ENCODE data around the gene TFCP2.

TFCP2 gene

GRCh38 chr12:51150777-51151176 lies 22.2 kb downstream of the TFCP2 start:
- no peak for DNase-seq (ENCODE audit: low spot score)

DNA sequence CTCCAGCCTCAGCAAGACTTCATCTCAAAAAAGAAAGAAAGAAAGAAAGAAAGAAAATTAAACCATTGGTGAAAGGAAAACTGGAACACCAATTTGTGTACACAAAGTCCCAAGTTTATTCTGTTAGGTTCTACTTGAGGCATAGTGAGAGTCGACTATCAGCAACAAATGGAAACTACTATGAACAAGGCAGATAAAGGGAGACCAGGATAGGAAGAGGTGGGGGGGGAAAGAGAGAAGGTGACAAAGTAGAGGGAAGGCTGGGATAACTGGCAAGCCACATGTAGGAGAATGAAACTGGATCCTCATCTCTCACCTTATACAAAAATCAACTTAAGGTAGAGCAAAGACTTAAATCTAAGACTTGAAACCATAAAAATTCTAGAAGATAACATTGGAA lies 25.6 kb downstream of the TFCP2 start:
- no peak for DNase-seq (ENCODE audit: low spot score)

DNA sequence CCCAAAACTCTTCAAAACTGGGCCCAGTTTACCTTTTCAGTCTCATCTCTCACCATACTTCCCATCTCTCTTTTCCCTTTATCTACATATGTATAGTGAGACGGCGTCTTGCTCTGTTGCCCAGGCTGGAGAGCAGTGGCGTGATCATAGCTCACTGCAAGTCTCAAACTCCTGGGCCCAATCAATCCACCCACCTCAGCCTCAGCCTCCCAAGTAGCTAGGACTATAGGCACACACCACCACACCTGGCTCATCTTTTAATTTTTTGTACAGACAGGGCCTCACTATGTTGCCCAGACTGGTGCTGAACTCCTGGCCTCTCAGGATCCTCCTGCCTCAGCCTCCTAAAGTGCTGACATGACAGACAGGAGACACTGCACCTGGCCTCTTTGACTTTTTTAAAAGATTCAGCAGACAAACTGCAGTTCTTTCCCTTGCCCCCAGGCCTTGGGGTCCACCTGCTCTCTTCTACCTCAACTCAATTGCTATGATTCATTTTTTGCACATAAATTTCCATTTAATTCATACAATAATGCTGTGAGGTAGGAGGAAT lies 33.6 kb downstream of the TFCP2 start:
- no peak for DNase-seq (ENCODE audit: low spot score)

DNA sequence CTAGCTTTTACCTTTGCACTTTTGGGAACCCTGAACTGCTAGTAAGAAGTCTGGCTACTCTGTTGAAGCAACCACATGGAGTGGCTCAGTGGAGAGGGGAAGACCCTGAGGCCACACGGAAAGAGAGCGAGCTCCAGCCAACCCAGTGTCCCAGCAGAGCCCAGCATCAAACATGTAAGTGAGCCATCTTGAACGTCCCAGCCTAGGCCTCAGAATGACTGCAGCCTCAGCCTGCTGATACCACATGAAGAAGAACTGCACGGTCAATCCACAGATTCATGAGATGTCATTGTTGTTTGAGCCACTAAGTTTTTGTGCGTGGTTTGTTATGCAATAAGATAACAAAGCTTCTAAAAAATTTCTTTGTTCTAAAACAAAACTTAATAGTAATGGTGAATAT lies 40.2 kb downstream of the TFCP2 start:
- no peak for DNase-seq (ENCODE audit: low spot score)

GRCh38 chr12:51131745-51132521 lies 41.0 kb downstream of the TFCP2 start:
- no peak for DNase-seq (ENCODE audit: low spot score)

- no peak for DNase-seq (ENCODE audit: low spot score)
Observed at GRCh38 chr12:51128919-51129318, 44.0 kb downstream of the TFCP2 start.

DNA sequence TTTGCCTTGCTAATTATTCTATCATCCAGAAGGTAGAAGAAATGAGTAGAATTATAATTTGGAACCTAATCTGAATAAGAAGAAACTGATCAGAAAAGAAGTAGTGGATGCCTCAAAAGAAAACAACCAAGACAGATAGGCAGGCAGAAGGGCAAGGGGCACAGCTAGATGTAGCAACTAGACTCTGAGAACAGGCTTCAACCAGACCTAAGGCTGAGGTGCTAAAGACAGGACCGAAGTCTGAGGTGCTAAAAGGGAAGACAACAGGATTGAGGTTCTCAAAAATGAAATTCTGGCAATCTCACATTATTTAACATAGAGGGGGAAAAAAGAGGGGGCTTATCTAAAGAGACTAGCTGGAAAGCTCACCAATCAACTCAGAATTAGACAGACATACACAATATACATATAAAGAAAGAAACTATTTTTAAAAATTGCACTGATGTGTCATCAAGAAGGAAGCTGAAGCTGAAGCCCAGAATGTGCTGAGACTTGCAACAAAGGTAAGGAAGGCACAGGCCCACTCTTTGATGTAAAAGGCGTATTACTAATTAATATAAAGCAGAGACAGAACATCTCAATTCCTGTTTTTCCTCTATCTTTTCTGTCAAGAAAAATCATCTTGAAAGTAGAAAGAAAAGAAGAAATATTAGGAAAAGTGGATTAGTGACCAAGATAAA lies 45.7 kb downstream of the TFCP2 start:
- no peak for DNase-seq (ENCODE audit: low spot score)

GRCh38 chr12:51126297-51126696 lies 46.6 kb downstream of the TFCP2 start:
- DNase-seq (ENCODE audit: low spot score): no peak

GRCh38 chr12:51124504-51124903 lies 48.4 kb downstream of the TFCP2 start:
- DNase-seq (ENCODE audit: low spot score): no peak

DNA sequence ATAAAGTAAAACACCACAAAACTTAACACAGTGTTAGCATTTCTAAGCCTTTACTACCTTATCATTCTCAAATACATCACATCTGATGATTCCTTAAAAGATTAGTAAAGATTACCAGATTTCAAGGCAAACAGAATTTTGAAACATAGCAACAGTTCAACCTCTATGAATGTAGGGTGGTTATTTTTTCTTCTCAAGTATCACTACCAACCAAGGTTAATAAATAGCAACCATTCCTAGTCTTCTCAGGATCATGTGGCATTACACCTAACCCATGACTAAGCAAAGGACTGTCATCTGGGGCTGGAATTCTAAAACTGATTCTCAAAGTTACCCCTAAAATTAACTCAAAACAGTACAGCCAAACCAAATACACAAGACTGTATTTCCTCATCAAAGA lies 50.1 kb downstream of the TFCP2 start:
- DNase-seq (ENCODE audit: low spot score): no peak

GRCh38 chr12:51118706-51119105 lies 54.2 kb downstream of the TFCP2 start:
- no peak for DNase-seq (ENCODE audit: low spot score)

DNA sequence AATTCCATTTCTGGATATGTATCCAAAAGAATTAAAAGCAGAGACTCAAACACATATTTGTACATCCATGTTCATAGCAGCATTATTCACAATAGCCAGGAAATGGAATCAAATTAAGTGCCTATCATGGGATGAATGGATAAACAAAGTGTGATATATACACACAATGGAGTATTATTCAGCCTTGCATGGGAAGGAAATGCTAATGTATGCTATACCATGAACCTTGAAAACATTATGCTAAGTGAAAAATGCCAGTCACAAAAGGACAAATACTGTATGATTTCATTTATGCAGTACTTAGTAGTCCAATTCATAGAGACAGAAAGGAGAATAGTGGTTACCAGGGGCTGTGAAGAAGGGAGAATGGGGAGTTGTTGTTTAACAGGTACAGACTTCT lies 57.4 kb downstream of the TFCP2 start:
- DNase-seq (ENCODE audit: low spot score): no peak

- no peak for DNase-seq (ENCODE audit: low spot score)
Observed at GRCh38 chr12:51108136-51108535, 64.8 kb downstream of the TFCP2 start.

DNA sequence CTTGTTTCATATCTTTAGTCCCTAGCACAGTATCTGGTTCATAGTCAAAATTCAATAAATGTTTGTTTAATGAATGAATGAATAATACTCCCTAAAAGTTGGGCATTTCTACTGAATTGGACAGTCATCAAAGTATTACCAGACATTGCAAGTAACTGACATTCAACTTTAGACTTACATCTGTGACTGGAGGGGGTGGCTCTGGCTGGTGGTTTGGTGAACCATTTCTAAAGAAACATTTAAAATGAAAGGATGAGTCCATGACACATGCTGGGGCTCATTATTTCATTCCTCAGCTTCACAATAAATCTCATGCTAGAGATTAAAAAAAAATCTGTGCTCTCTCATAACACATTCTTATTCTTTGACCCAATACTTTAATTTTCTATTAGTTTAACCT lies 69.0 kb downstream of the TFCP2 start:
- no peak for DNase-seq (ENCODE audit: low spot score)

- no peak for DNase-seq (ENCODE audit: low spot score)
Observed at GRCh38 chr12:51098611-51099010, 74.3 kb downstream of the TFCP2 start.

- no peak for DNase-seq (ENCODE audit: low spot score)
Observed at GRCh38 chr12:51090705-51091229, 82.2 kb downstream of the TFCP2 start.

DNA sequence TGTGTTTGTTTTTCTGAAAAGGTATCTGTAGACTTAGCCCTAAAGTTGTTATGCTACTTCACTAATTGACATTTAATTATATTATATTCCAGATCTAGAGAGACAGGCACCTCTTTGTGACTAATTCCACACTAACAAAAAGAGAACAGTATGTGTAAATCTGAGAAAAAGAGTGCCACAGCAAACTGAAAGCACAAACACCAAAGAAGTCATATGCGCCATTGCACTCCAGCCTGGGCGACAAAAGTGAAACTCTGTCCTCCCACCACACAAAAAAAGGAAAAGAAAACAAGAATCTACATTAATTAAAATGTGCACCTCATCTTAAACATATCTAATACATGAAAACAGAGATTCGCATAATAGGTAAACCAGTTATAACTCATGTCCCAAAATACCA lies 85.1 kb downstream of the TFCP2 start:
- no peak for DNase-seq (ENCODE audit: low spot score)

GRCh38 chr12:51086933-51087332 lies 86.0 kb downstream of the TFCP2 start:
- DNase-seq (ENCODE audit: low spot score): no peak

- DNase-seq (ENCODE audit: low spot score): no peak
Observed at GRCh38 chr12:51085757-51086156, 87.2 kb downstream of the TFCP2 start.

DNA sequence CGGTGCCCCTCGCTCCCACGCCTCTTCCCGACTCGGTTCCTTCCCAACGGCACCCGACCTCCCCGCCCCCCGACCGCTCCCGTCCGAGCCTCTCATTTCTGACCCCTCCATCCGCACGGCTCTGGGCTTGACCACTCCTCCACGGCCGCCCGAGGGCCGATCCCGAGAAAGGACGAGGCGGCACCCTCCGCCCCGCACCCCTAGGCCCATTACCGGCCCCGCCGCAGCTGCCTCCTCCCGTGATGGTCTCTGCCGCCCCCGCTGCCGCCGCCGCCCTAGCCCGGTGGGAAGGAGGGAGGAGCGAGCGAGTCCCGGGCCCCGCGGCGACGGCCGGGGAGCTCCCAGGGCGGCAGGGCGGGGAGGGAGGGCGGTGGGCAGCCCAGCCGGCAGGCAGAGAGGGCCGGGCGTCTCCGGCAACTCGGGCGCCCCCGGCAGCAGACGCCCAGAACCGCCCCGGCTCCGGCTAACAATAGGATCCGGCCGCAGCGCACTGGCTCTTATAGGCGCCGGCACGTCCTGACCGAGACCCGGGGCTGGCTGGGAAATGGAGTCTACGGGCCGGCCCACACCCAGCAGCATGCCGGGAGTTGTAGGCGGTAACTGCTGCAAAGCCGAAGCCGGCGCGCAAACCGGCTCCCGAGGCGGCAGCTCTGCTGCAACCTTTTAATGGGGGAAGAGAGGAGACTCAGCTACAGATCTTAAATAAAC lies 89.7 kb downstream of the TFCP2 start, which contains the start of gene CSRNP2:
TSS of gene CSRNP2 (minus strand) at position 471 of the 708 bp plus-strand sequence. CDS start 7,035 bp downstream, outside the sequence.
- peak; percentile 85 for DNase-seq (ENCODE audit: low spot score)

DNA sequence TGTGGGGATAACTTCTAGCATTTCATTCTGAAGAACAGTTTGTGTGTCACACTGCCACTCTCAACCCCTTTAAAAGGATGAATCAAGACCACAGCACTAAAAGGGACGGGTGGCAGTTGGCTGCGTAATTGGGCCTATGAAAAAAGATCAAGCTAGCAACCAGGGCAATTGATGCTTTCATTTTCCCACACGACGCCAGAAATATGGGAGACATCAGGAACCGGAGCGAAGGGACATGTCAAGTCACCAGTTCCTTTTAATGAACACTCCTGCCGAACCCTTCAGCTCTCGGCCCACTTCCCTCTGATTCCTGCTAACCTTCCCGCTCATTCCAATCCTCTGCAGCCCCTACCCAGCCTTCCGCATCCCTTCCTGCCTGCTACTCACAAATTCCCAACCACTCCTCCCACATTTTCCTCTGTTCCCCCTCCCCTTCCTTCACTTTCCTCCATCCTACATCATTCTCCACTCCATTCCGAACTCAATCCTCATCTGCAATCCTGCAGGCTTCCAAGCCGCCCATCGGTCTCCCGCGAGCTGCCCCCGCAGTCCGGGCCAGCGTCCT lies 90.3 kb downstream of the TFCP2 start:
- DNase-seq (ENCODE audit: low spot score): no peak

GRCh38 chr12:51081421-51081820 lies 91.5 kb downstream of the TFCP2 start:
- no peak for DNase-seq (ENCODE audit: low spot score)

All from hematopoietic multipotent progenitor cell treated with erythropoietin and hydrocortisone succinate and interleukin-3 and kit ligand, for 15 days (in vitro differentiated cells).